HG02885 (cell line): ENCODE measurements around the gene SORCS2.

ENCODE experiments used
- ATAC-seq: cut with Tn5 transposase; IDR thresholded peaks from one replicate; pipeline ENCODE4 v1.9.1; 2021; ENCODE audit warnings: mild to moderate bottlenecking; ENCODE audit not compliant: unreplicated experiment, poor library complexity

Gene SORCS2

DNA sequence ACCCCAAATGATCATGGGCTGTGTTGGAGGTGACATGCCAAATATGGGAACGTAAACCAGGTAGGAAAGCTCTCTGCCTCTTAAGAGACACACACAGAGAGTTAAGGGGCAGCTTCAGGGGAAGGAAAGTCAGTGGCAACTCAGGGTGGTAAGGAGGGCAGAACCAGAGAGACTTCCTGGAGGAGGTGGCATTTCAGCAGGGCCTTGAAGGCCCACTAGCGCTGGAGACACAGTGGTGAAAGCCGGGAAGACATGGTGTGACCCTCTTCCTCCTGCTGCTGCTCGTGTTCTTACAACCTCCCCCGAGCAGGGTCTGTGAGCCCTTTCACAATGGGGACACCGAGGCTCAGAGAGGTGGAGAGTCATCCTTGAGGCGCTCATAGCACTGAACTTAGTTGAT lies 68.2 kb downstream of the SORCS2 start:
- no peak for ATAC-seq

- ATAC-seq = no peak
Observed at GRCh38 chr4:7261087-7261486, 68.7 kb downstream of the SORCS2 start.

- ATAC-seq = no peak
Observed at GRCh38 chr4:7261536-7261935, 69.2 kb downstream of the SORCS2 start.

DNA sequence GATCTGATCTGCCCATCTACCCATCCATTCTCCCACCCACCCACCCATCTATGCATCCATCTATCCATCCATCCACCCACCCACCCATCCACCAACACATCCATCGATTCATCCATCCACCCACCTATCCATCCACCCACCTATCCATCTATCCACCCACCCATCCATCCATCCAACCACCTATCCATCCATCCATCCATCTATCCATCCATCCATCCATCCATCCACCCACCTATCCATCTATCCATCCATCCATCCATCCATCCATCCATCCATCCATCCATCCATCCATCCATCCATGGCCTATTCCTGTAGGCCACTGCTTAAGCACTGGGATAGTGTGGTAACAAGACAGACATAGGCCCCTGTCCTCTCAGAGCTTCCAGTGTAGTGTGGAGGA lies 69.8 kb downstream of the SORCS2 start:
- no peak for ATAC-seq

DNA sequence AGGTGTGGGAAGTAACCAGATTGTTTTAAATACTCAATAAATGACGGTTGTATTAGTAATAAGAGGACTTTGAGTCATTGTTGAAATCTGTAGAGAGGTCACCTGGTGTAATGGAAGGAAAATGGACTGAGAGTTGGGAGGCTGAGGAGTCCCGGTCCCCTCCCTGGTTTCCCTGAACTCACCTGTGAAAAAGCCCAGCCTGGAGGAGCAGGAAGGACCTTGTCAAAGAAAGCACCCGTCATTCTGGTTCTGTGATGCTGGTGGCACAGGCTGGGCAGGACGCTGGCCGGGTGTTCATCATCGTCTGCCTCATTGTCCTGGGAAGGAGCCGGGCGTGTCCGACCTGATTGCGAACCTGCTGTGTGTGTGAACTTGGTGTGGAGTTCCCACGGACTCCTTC lies 70.8 kb downstream of the SORCS2 start:
- no peak for ATAC-seq

DNA sequence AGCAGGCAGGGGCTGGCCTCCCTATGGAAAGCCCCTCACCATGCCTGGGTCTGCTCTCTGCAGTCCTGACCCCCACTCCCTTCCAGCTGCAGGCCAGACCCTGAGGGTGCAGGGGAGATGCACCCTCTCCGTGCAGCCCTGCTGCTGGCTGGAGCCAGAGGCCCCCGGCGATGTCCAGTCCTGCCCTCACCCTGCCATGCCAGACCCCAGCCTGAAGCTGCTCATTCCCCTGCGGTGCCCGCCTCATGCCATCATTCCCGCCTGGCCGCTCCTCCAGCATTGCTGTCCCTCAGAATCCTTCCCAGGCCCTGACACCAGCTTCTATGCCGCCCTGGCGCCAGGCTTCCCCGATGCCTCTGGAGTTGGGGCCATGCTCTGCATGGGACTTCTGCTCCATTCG lies 72.4 kb downstream of the SORCS2 start:
- no peak for ATAC-seq

DNA sequence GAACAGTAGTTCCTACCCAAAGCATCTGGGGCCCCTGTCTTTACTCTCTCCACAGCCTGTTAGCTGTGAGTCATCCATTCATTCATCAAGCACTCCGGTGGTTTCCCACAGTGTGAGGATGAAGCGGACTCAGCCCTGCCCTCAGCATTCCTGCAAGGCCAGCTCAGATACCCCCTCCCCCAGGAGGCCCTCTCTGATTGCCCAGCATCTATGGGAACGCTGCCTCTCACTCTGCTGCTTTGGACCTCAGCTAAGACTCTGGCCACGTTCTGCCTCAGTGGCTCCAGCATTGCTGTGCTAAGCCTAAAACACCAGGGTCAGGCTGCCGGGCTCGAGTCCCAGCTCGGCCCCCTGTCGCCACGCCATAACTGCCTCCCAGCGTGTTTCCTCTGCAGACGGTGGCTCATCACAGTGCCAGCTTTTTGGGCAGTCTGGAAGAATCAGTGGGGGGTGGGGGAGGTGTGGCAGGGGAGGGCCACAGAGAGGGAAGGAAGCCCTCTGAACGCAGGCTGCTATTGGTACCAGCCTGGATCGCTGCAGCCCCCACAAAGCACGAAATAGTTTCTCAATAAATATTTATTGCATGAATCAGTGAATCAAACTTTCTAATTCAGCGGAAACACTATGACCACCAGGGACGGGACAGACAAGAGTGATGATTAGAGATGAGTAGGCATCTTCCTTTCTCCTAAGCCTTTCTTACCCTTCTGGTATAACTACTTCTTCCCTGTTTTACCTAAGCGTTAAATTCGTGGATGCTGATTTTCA lies 74.4 kb downstream of the SORCS2 start:
- no peak for ATAC-seq

DNA sequence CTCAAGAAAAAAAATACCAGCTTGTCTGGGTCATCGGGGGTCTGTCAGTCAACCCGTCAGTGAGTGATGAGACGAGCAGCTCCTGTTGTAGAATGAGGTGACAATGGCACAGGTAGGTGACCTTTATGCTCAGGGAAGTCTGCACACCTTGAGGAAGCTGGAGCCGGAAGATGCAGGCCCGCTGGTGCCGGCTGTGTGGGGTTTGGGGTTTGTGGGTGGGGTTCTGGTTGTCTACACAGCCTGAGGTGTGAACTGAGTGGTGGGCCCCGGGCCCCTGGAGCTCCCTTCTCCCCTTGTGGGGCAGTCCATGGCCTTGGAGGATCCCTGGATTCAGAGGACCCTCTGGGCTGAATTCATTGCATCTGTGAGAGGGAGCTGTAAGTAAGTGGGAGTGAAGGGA lies 75.5 kb downstream of the SORCS2 start:
- ATAC-seq = no peak

GRCh38 chr4:7268941-7269340 lies 76.6 kb downstream of the SORCS2 start:
- no peak for ATAC-seq

GRCh38 chr4:7270121-7270520 lies 77.8 kb downstream of the SORCS2 start:
- ATAC-seq = no peak

DNA sequence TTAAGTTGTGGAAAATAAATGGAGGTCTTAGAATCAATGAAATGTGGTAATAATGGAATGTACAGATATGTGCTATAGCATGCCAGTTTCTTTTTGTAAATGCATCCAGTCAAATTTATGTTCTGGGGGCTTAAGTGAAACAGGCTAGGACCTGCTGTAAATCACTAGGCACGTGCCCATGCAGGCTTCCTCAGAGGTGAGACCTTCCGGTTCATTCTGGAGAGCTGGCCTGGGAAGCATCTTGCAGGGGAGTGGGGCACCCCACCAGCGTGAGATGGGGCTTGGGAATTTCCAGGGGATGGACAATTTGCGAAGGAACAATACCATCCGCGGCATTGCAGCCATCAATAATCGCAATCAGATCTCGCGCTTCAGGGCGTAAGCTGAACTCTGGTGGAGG lies 80.1 kb downstream of the SORCS2 start:
- ATAC-seq = no peak

DNA sequence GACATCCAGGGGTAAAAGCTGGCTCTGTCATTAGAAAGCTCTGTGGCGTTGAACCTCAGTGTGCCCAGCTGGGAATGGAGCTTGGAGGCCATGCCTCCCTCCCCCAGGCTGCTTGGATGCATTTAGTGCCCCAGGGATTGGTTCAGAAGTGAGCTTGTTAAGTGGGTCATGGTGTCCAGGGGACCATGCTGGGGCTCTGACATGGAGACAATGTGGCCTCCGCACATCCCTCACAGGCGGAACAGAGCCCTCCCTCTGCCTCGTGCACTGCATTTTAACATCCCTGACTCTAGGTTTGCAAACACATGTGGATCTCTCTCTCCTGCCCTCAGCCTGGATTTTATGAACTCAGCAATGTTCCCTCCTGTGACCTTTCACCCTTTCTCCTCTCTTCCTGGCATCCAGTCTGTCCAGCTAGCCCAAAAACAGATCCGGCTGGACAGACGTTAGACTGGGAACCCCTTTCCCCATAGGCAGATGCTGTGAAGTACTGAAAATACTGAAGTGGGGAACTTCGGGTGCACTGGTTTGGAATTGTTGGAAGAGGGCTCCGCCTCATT lies 81.5 kb downstream of the SORCS2 start:
- ATAC-seq = no peak

DNA sequence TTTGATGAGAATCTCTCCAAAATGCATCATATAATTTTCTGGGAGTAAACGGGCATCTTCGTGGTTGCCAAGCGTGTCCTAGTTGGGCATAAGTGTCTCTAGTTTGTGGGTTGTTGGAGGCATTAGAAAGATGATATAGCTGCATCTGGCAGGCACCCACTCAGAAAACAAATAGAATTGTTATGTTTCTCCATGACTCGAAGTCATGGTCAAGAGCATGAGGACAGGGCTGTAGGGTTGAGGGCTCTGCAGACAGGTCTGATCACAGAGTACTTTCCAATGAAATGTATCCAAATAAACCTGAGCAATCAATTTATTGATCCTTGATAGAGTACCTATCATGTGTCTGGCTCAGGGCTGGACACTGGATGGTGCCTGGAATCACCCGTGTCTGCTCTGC lies 82.7 kb downstream of the SORCS2 start:
- no peak for ATAC-seq

DNA sequence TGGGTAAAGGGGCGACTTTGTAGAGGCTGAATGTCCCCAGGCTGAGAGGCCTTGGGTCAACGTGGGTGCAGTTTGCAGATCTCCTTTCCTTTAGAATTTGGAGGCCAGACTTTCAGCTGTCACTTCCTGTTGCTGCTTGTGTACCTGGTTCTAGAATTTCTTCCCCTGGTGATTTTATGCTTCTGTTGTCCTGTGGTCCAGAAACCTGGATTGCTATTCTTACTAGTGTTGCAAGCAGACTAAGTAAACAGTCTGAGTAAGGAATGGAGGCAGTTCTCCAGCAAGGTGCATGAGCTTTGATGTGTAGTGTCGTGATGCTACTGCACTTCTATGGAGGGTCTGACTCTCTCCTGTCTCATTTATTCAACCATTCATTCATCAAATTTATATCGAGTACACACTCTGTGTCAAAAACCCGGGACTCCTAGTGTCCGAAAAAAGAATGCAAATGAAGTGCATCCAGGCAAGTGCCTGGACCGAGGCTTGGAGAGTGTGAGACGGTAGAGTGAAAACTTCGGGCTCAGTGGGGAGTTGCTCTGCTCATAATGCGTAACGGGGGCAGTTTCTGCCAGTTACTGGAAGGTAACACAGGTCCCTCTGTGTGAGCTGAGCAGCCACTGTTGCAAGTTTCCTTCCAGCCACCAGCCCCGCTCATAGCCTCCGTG lies 83.3 kb downstream of the SORCS2 start:
- ATAC-seq = no peak

DNA sequence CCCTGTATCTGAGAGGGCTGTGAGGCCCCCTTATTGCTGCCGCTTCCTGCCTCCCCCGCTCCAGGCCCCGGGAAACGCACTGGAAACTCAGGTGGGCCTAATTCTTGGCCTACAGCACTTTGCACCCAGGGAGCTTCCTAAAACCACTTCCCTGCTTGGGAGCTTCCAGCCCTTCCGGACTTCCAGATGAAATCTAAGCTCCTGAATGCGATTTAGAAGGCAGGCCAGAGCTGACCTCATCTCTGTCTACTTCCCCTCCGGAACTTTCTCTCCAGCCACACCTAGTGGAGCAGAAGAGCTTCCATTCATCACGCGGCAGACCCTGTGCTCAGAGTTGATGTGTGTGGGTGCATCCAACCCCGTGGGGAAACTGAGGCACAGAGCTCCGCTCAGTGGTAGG lies 84.2 kb downstream of the SORCS2 start:
- no peak for ATAC-seq

GRCh38 chr4:7278071-7278765 lies 85.9 kb downstream of the SORCS2 start:
- no peak for ATAC-seq

- ATAC-seq = no peak
Observed at GRCh38 chr4:7278981-7279380, 86.6 kb downstream of the SORCS2 start.

GRCh38 chr4:7279902-7280301 lies 87.6 kb downstream of the SORCS2 start:
- ATAC-seq = no peak

DNA sequence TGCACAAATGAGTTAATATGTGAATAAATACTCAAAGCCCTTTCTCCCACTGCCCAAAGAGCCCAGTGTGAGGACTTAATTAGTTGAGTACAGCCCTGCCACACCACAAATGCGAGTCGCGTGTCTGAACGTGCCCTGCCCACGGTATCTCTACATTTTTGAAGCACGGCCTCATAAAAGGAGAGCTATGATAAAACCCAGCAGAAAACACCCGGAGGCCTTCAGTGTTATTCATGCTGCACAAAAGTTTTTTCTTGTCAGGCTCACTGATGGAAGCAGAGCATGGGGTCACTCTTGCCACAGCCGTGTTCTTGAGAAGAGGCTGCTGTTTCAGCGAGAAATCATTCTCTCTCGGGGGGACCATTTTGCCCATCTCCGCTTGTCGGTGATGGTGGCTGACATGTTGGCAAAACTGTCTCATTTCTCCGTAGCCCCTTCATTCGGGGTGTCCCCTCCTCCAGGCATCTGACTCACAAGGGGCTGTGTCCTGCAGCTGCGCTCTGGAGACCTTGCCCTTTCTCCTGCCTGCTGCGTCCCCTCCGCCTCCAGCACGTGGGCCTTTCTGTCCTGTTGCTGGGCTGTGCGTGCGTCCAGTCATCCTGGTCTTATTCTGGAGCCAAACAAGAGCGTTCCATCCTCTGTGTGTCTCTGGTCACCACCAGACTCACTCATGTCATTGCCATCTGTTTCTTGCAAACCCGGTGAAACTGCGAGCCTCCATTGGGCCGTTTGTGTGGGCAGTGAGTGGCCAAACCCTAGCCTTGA lies 88.8 kb downstream of the SORCS2 start:
- no peak for ATAC-seq
